Keratinocyte (primary cell): ENCODE measurements around the gene CCDC192.

Source experiments
- EZH2 ChIP-seq: IDR thresholded peaks from one replicate; pipeline ENCODE4 v1.6.1; 2012; ENCODE audit warnings: inconsistent platforms, mild to moderate bottlenecking, low read length, moderate library complexity
- TF ChIP-seq, protein P1 (sequence below), 3 experiments: IDR thresholded peaks in 1 of 3; conservative IDR thresholded peaks in 1 of 3; optimal IDR thresholded peaks in 1 of 3; 2 replicates in 2 of 3; 3 replicates in 1 of 3; pipeline versions ENCODE3 to v1.5.1; 2011; ENCODE audit warnings: low read length in 3 of 3, mild to moderate bottlenecking in 3 of 3, moderate library complexity in 2 of 3, control low read depth in 1 of 3, inconsistent platforms in 1 of 3; ENCODE audit not compliant: insufficient read depth in 2 of 3; ENCODE audit errors: extremely low read depth in 1 of 3

DNA sequence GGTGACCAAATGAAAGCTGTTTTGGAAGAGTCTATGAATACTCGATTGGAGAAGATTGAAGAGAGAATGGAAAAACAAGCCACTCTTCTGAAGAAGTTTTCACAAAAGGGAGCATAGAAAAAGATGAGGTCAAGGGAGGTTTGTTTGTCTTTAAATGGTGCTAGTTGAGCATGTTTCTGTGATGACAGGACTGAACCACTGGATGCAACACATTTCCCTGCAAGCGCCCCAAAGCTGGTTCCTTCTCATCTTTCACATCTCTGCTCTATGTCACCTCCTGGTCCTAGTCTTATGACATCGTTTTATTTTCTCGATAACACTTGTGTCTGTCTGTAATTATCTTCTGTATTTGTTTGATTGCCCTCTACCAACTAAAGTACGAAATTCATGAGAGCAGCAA, 3.8 kb upstream of the CCDC192 start:
- TF ChIP-seq, protein P1, sequence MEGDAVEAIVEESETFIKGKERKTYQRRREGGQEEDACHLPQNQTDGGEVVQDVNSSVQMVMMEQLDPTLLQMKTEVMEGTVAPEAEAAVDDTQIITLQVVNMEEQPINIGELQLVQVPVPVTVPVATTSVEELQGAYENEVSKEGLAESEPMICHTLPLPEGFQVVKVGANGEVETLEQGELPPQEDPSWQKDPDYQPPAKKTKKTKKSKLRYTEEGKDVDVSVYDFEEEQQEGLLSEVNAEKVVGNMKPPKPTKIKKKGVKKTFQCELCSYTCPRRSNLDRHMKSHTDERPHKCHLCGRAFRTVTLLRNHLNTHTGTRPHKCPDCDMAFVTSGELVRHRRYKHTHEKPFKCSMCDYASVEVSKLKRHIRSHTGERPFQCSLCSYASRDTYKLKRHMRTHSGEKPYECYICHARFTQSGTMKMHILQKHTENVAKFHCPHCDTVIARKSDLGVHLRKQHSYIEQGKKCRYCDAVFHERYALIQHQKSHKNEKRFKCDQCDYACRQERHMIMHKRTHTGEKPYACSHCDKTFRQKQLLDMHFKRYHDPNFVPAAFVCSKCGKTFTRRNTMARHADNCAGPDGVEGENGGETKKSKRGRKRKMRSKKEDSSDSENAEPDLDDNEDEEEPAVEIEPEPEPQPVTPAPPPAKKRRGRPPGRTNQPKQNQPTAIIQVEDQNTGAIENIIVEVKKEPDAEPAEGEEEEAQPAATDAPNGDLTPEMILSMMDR (optimal IDR thresholded peaks at IDR 0.05 in 1 of 3, IDR thresholded peaks at IDR 0.05 in 1 of 3, conservative IDR thresholded peaks at IDR 0.05 in 1 of 3; ENCODE audit: extremely low read depth in 1 of 3, insufficient read depth in 2 of 3, low read length in 3 of 3): no peak
- no peak for TF ChIP-seq EZH2
